Suprapubic skin (tissue), 4 donors: ENCODE measurements around the gene MCU. TPM values are rescaled to one million over a fixed set of nuclear protein-coding genes. Genes with fewer than 3 reads are reported as not detected.
"Not testable (repeated sequence)": the region's sequence is repeated elsewhere in the genome, so short reads cannot be mapped to it uniquely, and the experiment has no call there.

ENCODE experiments used
- DNase-seq, 2 donors: peaks; one replicate each; pipeline ENCODE4 v3.0.0-alpha.2; 2019; ENCODE audit warnings: low spot score in 2 of 2
- H3K27ac ChIP-seq: fragments of 200-600 bp; sonication (generic); one replicate; pipeline ENCODE4 v1.5.1; 2019
- H3K27me3 ChIP-seq: fragments of 200-600 bp; sonication (generic); one replicate; pipeline ENCODE4 v1.5.1; 2019
- H3K36me3 ChIP-seq: fragments of 200-600 bp; sonication (generic); one replicate; pipeline ENCODE4 v1.5.1; 2019
- H3K4me1 ChIP-seq: fragments of 200-600 bp; sonication (generic); one replicate; pipeline ENCODE4 v1.5.1; 2019
- H3K4me3 ChIP-seq: fragments of 200-600 bp; sonication (generic); one replicate; pipeline ENCODE4 v1.5.1; 2019; ENCODE audit warnings: mild to moderate bottlenecking
- H3K9me3 ChIP-seq: fragments of 200-600 bp; sonication (generic); one replicate; pipeline ENCODE4 v1.5.1; 2019
- CTCF ChIP-seq, 2 donors: fragments of 200-600 bp in 1 of 2; fragments of 450-650 bp in 1 of 2; sonication (generic) in 1 of 2; IDR thresholded peaks; one replicate each; pipeline ENCODE4 v1.5.1; 2016 to 2019; ENCODE audit warnings: antibody characterized with exemption in 2 of 2, mild to moderate bottlenecking in 1 of 2, moderate library complexity in 1 of 2
- EP300 ChIP-seq: sonication (generic); formaldehyde crosslinking; IDR thresholded peaks from one replicate; pipeline ENCODE4 v1.6.1; 2017; ENCODE audit warnings: antibody characterized with exemption
- POLR2A ChIP-seq, 2 donors: fragments of 450-650 bp; IDR thresholded peaks; one replicate each; pipeline ENCODE4 v1.6.1; 2017; ENCODE audit warnings: antibody characterized with exemption in 2 of 2, mild to moderate bottlenecking in 2 of 2, moderate library complexity in 2 of 2
- POLR2AphosphoS5 ChIP-seq, 3 donors: sonication (generic); formaldehyde crosslinking; IDR thresholded peaks; one replicate each; pipeline ENCODE4 v1.6.1; 2017; ENCODE audit warnings: antibody characterized with exemption in 3 of 3
- WGBS: methylation state at CpG from one replicate; pipeline ENCODE4 v1.1.5; 2018; 5-methylcytosine and 5-hydroxymethylcytosine counted together
- total RNA-seq, 4 donors: library from RNA; depleted of rRNA; stranded (reverse); fragments of >200 nt; gene quantifications; one replicate each; pipeline ENCODE4 v1.1.0, GENCODE V29; 2016

MCU gene
- total RNA-seq, 4 donors from 2014 or later = 28.3 to 31.7 (median 29.7) TPM

- Histone ChIP-seq H3K27me3 (no peaks in the 10 kb centered on the region), H3K36me3 (no peaks in the 10 kb centered on the region), H3K9me3 (no peaks in the 10 kb centered on the region), H3K27ac (no peak overlapping the region), H3K4me3 (no peak overlapping the region), H3K4me1 (peaks cover 26% of the 10 kb centered on the region)
- no peak for DNase-seq
- TF ChIP-seq EP300 = no peak
- TF ChIP-seq POLR2AphosphoS5 (IDR thresholded peaks at IDR 0.05) = no peak
- no peak for TF ChIP-seq CTCF (IDR thresholded peaks at IDR 0.05)
- TF ChIP-seq POLR2A (IDR thresholded peaks at IDR 0.05) = no peak
- 90% methylated on average over 4 of the region's 4 CpGs for WGBS
Observed at GRCh38 chr10:72736828-72737220, 44.9 kb downstream of the MCU start.

GRCh38 chr10:72737357-72737756, 45.4 kb downstream of the MCU start:
- WGBS = 90% methylated on average over 6 of the region's 6 CpGs
- H3K27ac ChIP-seq, DNase-seq, H3K9me3 ChIP-seq, H3K36me3 ChIP-seq, H3K27me3 ChIP-seq, H3K4me3 ChIP-seq: not testable (repeated sequence)
- peaks cover 26% of the 10 kb centered on the region for H3K4me1 ChIP-seq

GRCh38 chr10:72738486-72738885, 46.5 kb downstream of the MCU start:
- peaks cover 26% of the 10 kb centered on the region for H3K4me1 ChIP-seq
- no peak for TF ChIP-seq EP300
- no peak for TF ChIP-seq POLR2A (IDR thresholded peaks at IDR 0.05)
- TF ChIP-seq CTCF (IDR thresholded peaks at IDR 0.05) = no peak
- no peak for TF ChIP-seq POLR2AphosphoS5 (IDR thresholded peaks at IDR 0.05)
- DNase-seq = no peak
- H3K27ac ChIP-seq = no peak overlapping the region
- H3K27me3 ChIP-seq = no peaks in the 10 kb centered on the region
- H3K4me3 ChIP-seq = no peak overlapping the region
- no peaks in the 10 kb centered on the region for H3K36me3 ChIP-seq
- no peaks in the 10 kb centered on the region for H3K9me3 ChIP-seq
- 40% methylated on average over 2 of the region's 2 CpGs for WGBS

- H3K4me3 ChIP-seq = no peak overlapping the region
- H3K9me3 ChIP-seq = no peaks in the 10 kb centered on the region
- peaks cover 32% of the 10 kb centered on the region for H3K4me1 ChIP-seq
- WGBS = 65% methylated on average over 2 of the region's 2 CpGs
- no peak overlapping the region for H3K27ac ChIP-seq
- no peak for DNase-seq
- TF ChIP-seq POLR2AphosphoS5 (IDR thresholded peaks at IDR 0.05) = no peak
- no peak for TF ChIP-seq EP300
- no peak for TF ChIP-seq CTCF (IDR thresholded peaks at IDR 0.05)
- no peak for TF ChIP-seq POLR2A (IDR thresholded peaks at IDR 0.05)
- H3K36me3 ChIP-seq = no peaks in the 10 kb centered on the region
- H3K27me3 ChIP-seq = no peaks in the 10 kb centered on the region
Observed at GRCh38 chr10:72740528-72740927, 48.6 kb downstream of the MCU start.

- whole genome bisulfite sequencing = 94% methylated on average over 3 of the region's 3 CpGs
- H3K27ac ChIP-seq = no peak overlapping the region
- TF ChIP-seq POLR2A (IDR thresholded peaks at IDR 0.05) (no peak), CTCF (IDR thresholded peaks at IDR 0.05) (no peak), POLR2AphosphoS5 (IDR thresholded peaks at IDR 0.05) (no peak), EP300 (no peak)
- no peak for DNase-seq
- H3K36me3 ChIP-seq = no peaks in the 10 kb centered on the region
- H3K9me3 ChIP-seq = no peaks in the 10 kb centered on the region
- H3K4me1 ChIP-seq = peaks cover 22% of the 10 kb centered on the region
- no peak overlapping the region for H3K4me3 ChIP-seq
- no peaks in the 10 kb centered on the region for H3K27me3 ChIP-seq
Observed at GRCh38 chr10:72742092-72742491, 50.1 kb downstream of the MCU start.

GRCh38 chr10:72742797-72743196, 50.9 kb downstream of the MCU start:
- no peak overlapping the region for H3K4me3 ChIP-seq
- no peaks in the 10 kb centered on the region for H3K27me3 ChIP-seq
- no peaks in the 10 kb centered on the region for H3K36me3 ChIP-seq
- peaks cover 21% of the 10 kb centered on the region for H3K4me1 ChIP-seq
- no peak for TF ChIP-seq CTCF (IDR thresholded peaks at IDR 0.05)
- no peak for TF ChIP-seq POLR2A (IDR thresholded peaks at IDR 0.05)
- no peak for TF ChIP-seq POLR2AphosphoS5 (IDR thresholded peaks at IDR 0.05)
- no peak for TF ChIP-seq EP300
- no peaks in the 10 kb centered on the region for H3K9me3 ChIP-seq
- no peak for DNase-seq
- WGBS = 94% methylated on average over 5 of the region's 5 CpGs
- no peak overlapping the region for H3K27ac ChIP-seq
